ENCODE data around the gene DLG2. TPM values are rescaled to one million over a fixed set of nuclear protein-coding genes. Genes with fewer than 3 reads are reported as not detected.

DLG2 gene
- total RNA-seq, 2 experiments from 2014 or later: 6.9 to 8.2 TPM

DNA sequence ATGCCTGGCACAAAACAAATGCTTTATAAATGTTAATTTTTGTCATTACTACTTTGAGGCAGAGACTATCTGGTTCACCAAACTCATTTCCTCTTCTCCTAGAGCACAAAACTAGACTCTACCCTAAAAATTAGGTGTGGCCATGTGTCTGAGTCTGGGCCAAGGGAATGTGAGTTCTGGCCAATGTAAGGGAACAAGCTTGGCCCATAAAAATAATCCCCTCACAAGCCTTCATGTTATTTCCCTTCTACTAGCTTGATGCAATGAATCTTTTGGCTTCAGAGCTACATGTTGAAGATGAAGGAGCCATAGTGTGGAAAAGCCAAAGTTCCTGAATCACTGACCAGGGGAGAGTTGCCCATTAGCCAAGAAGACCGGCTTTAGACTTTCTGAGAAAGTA lies 1934.5 kb downstream of the DLG2 start:
- BruUV-seq (replicated peaks): no TSS peak

GRCh38 chr11:83691451-83691950 lies 1935.6 kb downstream of the DLG2 start:
- no peak for DNase-seq (ENCODE audit: low spot score)
- H3K36me3 ChIP-seq (ENCODE audit: insufficient read depth, low read length): no peaks in the 10 kb centered on the region
- no peak overlapping the region for H3K4me3 ChIP-seq (ENCODE audit: low read depth, low read length, poor library complexity, severe bottlenecking)
- H3K4me1 ChIP-seq (ENCODE audit: insufficient read depth, low read length, poor library complexity, severe bottlenecking): no peaks in the 10 kb centered on the region
- ChIA-PET POLR2A (interaction anchor here (0.9 to 1.1 kb wide), 2 partner anchors 9 kb away, joined by 3 read pairs; no protein-coding TSS in a partner anchor), CTCF (ENCODE audit: unreplicated experiment) (no interaction called here)
- BruUV-seq (replicated peaks): no TSS peak
- no peak overlapping the region for H3K27ac ChIP-seq (ENCODE audit: low read depth, low read length, poor library complexity, severe bottlenecking)
- no peaks in the 10 kb centered on the region for H3K9me2 ChIP-seq (ENCODE audit: insufficient read depth, low read length)
- H3K4me2 ChIP-seq (ENCODE audit: low read length): no peak overlapping the region
- intact Hi-C loops (cut with micrococcal nuclease; ENCODE audit: unreplicated experiment): no loop called here
- no peaks in the 10 kb centered on the region for H3K9me3 ChIP-seq (ENCODE audit: low read length)
- TF ChIP-seq, protein P1, sequence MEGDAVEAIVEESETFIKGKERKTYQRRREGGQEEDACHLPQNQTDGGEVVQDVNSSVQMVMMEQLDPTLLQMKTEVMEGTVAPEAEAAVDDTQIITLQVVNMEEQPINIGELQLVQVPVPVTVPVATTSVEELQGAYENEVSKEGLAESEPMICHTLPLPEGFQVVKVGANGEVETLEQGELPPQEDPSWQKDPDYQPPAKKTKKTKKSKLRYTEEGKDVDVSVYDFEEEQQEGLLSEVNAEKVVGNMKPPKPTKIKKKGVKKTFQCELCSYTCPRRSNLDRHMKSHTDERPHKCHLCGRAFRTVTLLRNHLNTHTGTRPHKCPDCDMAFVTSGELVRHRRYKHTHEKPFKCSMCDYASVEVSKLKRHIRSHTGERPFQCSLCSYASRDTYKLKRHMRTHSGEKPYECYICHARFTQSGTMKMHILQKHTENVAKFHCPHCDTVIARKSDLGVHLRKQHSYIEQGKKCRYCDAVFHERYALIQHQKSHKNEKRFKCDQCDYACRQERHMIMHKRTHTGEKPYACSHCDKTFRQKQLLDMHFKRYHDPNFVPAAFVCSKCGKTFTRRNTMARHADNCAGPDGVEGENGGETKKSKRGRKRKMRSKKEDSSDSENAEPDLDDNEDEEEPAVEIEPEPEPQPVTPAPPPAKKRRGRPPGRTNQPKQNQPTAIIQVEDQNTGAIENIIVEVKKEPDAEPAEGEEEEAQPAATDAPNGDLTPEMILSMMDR (conservative IDR thresholded peaks at IDR 0.05; ENCODE audit: low read length): no peak
- TF ChIP-seq EZH2phosphoT487 (IDR thresholded peaks at IDR 0.05; ENCODE audit: borderline replicate concordance, low read depth, low read length): no peak
- H2AFZ ChIP-seq (ENCODE audit: low read length): no peak overlapping the region
- no peaks in the 10 kb centered on the region for H4K20me1 ChIP-seq (ENCODE audit: insufficient read depth, low read length)
- H3K79me2 ChIP-seq (ENCODE audit: insufficient read depth, low read depth, low read length): no peaks in the 10 kb centered on the region

More for the DNA sequence above, 1934.5 kb downstream of the DLG2 start:
- TF ChIP-seq, protein P1 (conservative IDR thresholded peaks at IDR 0.05; ENCODE audit: low read length): no peak
- TF ChIP-seq EZH2phosphoT487 (IDR thresholded peaks at IDR 0.05; ENCODE audit: borderline replicate concordance, low read depth, low read length): no peak
- POLR2A ChIA-PET: interaction anchor here (1.1 to 3.7 kb wide), 2 partner anchors 8 to 10 kb away, joined by 3 to 8 read pairs; no protein-coding TSS in a partner anchor
- Histone ChIP-seq H3K4me1 (ENCODE audit: insufficient read depth, low read length, poor library complexity, severe bottlenecking) (no peaks in the 10 kb centered on the region), H3K27ac (ENCODE audit: low read depth, low read length, poor library complexity, severe bottlenecking) (no peak overlapping the region), H3K79me2 (ENCODE audit: insufficient read depth, low read depth, low read length) (no peaks in the 10 kb centered on the region), H3K4me2 (ENCODE audit: low read length) (no peak overlapping the region), H2AFZ (ENCODE audit: low read length) (no peak overlapping the region), H3K9me3 (ENCODE audit: low read length) (no peaks in the 10 kb centered on the region), H4K20me1 (ENCODE audit: insufficient read depth, low read length) (no peaks in the 10 kb centered on the region), H3K4me3 (ENCODE audit: low read depth, low read length, poor library complexity, severe bottlenecking) (no peak overlapping the region), H3K9me2 (ENCODE audit: insufficient read depth, low read length) (no peaks in the 10 kb centered on the region), H3K36me3 (ENCODE audit: insufficient read depth, low read length) (no peaks in the 10 kb centered on the region)
- CTCF ChIA-PET (ENCODE audit: unreplicated experiment): no interaction called here
- intact Hi-C loops (cut with micrococcal nuclease; ENCODE audit: unreplicated experiment): no loop called here
- DNase-seq (ENCODE audit: low spot score): no peak

DNA sequence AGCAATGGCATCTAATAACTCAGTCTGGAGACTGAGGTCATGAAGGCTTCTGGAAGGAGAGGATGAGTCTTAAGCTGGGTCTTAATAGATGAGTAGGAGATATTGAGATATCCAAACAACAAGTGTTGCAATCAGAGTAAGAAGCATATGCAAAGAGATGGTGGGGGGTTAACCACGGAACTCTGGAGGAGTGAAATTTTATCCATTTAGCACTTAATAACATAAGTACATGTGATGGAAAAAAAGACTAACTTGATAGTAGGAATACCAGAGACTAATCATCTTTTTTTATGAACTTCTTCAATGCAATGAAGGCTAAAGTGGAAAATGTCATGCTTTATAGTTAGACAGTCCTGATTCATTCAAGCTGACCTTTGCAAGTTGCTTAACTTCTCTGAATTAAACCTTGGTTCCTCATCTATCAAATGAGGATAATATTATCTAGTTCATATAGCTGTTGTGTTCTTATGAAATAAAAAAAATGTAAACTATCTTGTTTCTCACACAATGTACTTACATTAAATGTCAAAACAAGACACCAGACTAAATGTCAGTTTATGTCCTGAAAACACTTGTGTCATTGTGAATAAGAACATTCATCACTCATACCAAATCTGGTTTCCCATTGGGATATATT lies 1937.9 kb downstream of the DLG2 start:
- DNase-seq (ENCODE audit: low spot score): no peak
- ChIA-PET POLR2A (interaction anchor here (0.6 kb wide), 1 partner anchor 44 kb away, joined by 8 read pairs; no protein-coding TSS in a partner anchor), CTCF (ENCODE audit: unreplicated experiment) (interaction anchor here (0.6 kb wide), 1 partner anchor 26 kb away, joined by 3 read pairs; no protein-coding TSS in a partner anchor)
- Histone ChIP-seq H3K4me3 (ENCODE audit: low read depth, low read length, poor library complexity, severe bottlenecking) (no peak overlapping the region), H3K79me2 (ENCODE audit: insufficient read depth, low read depth, low read length) (no peaks in the 10 kb centered on the region), H3K4me1 (ENCODE audit: insufficient read depth, low read length, poor library complexity, severe bottlenecking) (peaks cover 3% of the 10 kb centered on the region), H4K20me1 (ENCODE audit: insufficient read depth, low read length) (no peaks in the 10 kb centered on the region), H2AFZ (ENCODE audit: low read length) (no peak overlapping the region), H3K9me3 (ENCODE audit: low read length) (no peaks in the 10 kb centered on the region), H3K27ac (ENCODE audit: low read depth, low read length, poor library complexity, severe bottlenecking) (no peak overlapping the region), H3K4me2 (ENCODE audit: low read length) (no peak overlapping the region), H3K9me2 (ENCODE audit: insufficient read depth, low read length) (no peaks in the 10 kb centered on the region), H3K36me3 (ENCODE audit: insufficient read depth, low read length) (no peaks in the 10 kb centered on the region)
- no TSS peak for BruUV-seq (replicated peaks)
- intact Hi-C loops (cut with micrococcal nuclease; ENCODE audit: unreplicated experiment): no loop called here
- TF ChIP-seq, protein P1 (conservative IDR thresholded peaks at IDR 0.05; ENCODE audit: low read length): no peak
- TF ChIP-seq EZH2phosphoT487 (IDR thresholded peaks at IDR 0.05; ENCODE audit: borderline replicate concordance, low read depth, low read length): no peak
